K562 (cell line): ENCODE data around the gene NRG3. TPM values are rescaled to one million over a fixed set of nuclear protein-coding genes. Genes with fewer than 3 reads are reported as not detected.

Experiments
- ATAC-seq: fragments of 200-7000 bp; cut with Tn5 transposase; 3 replicates; pipeline ENCODE4 v1.9.1; 2020; ENCODE audit warnings: moderate library complexity
- BruUV-seq: library from RNA; stranded (reverse); fragments of 400-500 nt; replicated peaks from 2 replicates; lab custom pipeline; 2021; lab: Mats Ljungman, UMichigan
- CTCF ChIA-PET: fragments of 300-600 bp; formaldehyde crosslinking; extraction: SDS; loops from one replicate; lab custom pipeline; 2021; ENCODE audit warnings: low intra/inter-chr PET ratio; lab: Yijun Ruan, JAX
- POLR2A ChIA-PET: fragments of 300-600, 350-650 bp; sonication (Branson Sonifier 250); formaldehyde crosslinking; extraction: SDS; loops from one replicate; lab custom pipeline; 2021; ENCODE audit warnings: antibody characterized with exemption, inconsistent platforms; lab: Yijun Ruan, JAX
- DNase-seq, 4 experiments: peaks; one replicate each; pipeline versions ENCODE4 v3.0.0 to v3.0.0-alpha.2; 2011 to 2018; ENCODE audit warnings: low spot score in 3 of 4, mixed read lengths in 3 of 4; ENCODE audit errors: extremely low read depth in 1 of 4
- FAIRE-seq: peaks from 2 replicates; lab custom pipeline; 2011; peaks lifted over from hg19 to GRCh38; lab: Jason Lieb, UNC
- H2AFZ ChIP-seq: 2 replicates; pipeline ENCODE4 v1.6.0; 2011; ENCODE audit warnings: low read depth, low read length, control low read depth, inconsistent platforms
- H3K27ac ChIP-seq: fragments of 200-600 bp; 3 replicates; pipeline ENCODE4 v1.8.0; 2011; ENCODE audit warnings: low read depth, mild to moderate bottlenecking, control low read depth, inconsistent platforms, low read length, moderate library complexity, mixed read lengths; ENCODE audit errors: extremely low read depth
- H3K27me3 ChIP-seq, 2 experiments: fragments of 300-600 bp in 1 of 2; 2 replicates in 1 of 2; 3 replicates in 1 of 2; pipeline versions ENCODE4 v1.6.0 to v1.8.0; 2011; ENCODE audit warnings: inconsistent platforms in 2 of 2, low read length in 2 of 2, mild to moderate bottlenecking in 1 of 2, mixed read lengths in 1 of 2, moderate library complexity in 1 of 2; ENCODE audit not compliant: control insufficient read depth in 2 of 2, insufficient read depth in 2 of 2
- H3K36me3 ChIP-seq: fragments of 300-600 bp; 3 replicates; pipeline ENCODE4 v1.8.0; 2011; ENCODE audit warnings: mild to moderate bottlenecking, low read length, inconsistent platforms; ENCODE audit not compliant: control insufficient read depth, insufficient read depth
- H3K4me1 ChIP-seq, 2 experiments: fragments of 200-600 bp in 1 of 2; replicated peaks in 1 of 2; 2 replicates in 1 of 2; 3 replicates in 1 of 2; pipeline versions ENCODE4 v1.5.1 to v1.8.0; 2011; ENCODE audit warnings: inconsistent platforms in 2 of 2, low read length in 2 of 2, mild to moderate bottlenecking in 1 of 2, mixed read lengths in 1 of 2, moderate library complexity in 1 of 2; ENCODE audit not compliant: control insufficient read depth in 2 of 2, insufficient read depth in 2 of 2
- H3K4me2 ChIP-seq: 2 replicates; pipeline ENCODE4 v1.6.1; 2011; ENCODE audit warnings: low read length, control low read depth, inconsistent platforms, mixed read lengths; ENCODE audit not compliant: insufficient read depth
- H3K4me3 ChIP-seq: fragments of 200-600 bp; sonication (generic), shearing (Covaris generic); 2 replicates; pipeline ENCODE4 v1.5.1; 2016; ENCODE audit warnings: control low read depth, inconsistent platforms
- H3K79me2 ChIP-seq: fragments of 200-600 bp; 3 replicates; pipeline ENCODE4 v1.8.0; 2011; ENCODE audit warnings: low read length, inconsistent platforms; ENCODE audit not compliant: control insufficient read depth, insufficient read depth
- H3K9ac ChIP-seq, 2 experiments: 2 replicates each; pipeline versions ENCODE4 v1.6.0 to v1.6.1; 2011; ENCODE audit warnings: low read depth in 2 of 2, low read length in 2 of 2, control low read depth in 1 of 2, inconsistent platforms in 1 of 2, mild to moderate bottlenecking in 1 of 2, mixed read lengths in 1 of 2; ENCODE audit not compliant: insufficient read depth in 1 of 2
- H3K9me1 ChIP-seq: one replicate; pipeline ENCODE4 v1.6.0; 2011; ENCODE audit warnings: inconsistent platforms, mild to moderate bottlenecking, low read length, moderate library complexity; ENCODE audit not compliant: control insufficient read depth, insufficient read depth
- H3K9me3 ChIP-seq: replicated peaks from 2 replicates; pipeline ENCODE4 v1.5.1; 2011; ENCODE audit warnings: low read depth, low read length, inconsistent platforms; ENCODE audit not compliant: control insufficient read depth, insufficient read depth
- H4K20me1 ChIP-seq: replicated peaks from 2 replicates; pipeline ENCODE4 v1.6.1; 2011; ENCODE audit warnings: low read length, inconsistent platforms, mixed read lengths; ENCODE audit not compliant: control insufficient read depth, insufficient read depth
- ARHGAP35 ChIP-seq: fragments of 450-650 bp; IDR thresholded peaks from 2 replicates; pipeline ENCODE4 v1.6.1; 2018; ENCODE audit not compliant: partially characterized antibody
- BRD9 ChIP-seq: fragments of 450-650 bp; IDR thresholded peaks from 2 replicates; pipeline ENCODE4 v1.6.1; 2018; ENCODE audit warnings: low read depth; ENCODE audit not compliant: partially characterized antibody
- CHCHD3 ChIP-seq: fragments of 250-450 bp; sonication (Bioruptor Pico); IDR thresholded peaks from 2 replicates; pipeline ENCODE4 v2.1.2; 2022; ENCODE audit warnings: mild to moderate bottlenecking
- FOXJ3 ChIP-seq: sonication (generic); formaldehyde crosslinking; IDR thresholded peaks from 2 replicates; pipeline ENCODE4 v1.4.0; 2020; ENCODE audit warnings: mild to moderate bottlenecking, missing genetic modification reagents
- HNRNPK ChIP-seq: fragments of 200-400 bp; formaldehyde crosslinking; IDR thresholded peaks from one replicate; pipeline ENCODE4 v1.6.1; 2018; ENCODE audit warnings: mild to moderate bottlenecking, low read depth, low read length; ENCODE audit not compliant: poor library complexity, severe bottlenecking
- MTA2 ChIP-seq: fragments of 450-650 bp; IDR thresholded peaks from 2 replicates; pipeline ENCODE4 v1.6.1; 2016; ENCODE audit warnings: low read depth
- NFXL1 ChIP-seq: fragments of 450-650 bp; formaldehyde crosslinking; IDR thresholded peaks from 2 replicates; pipeline ENCODE4 v1.4.0; 2021; ENCODE audit warnings: mild to moderate bottlenecking
- RBM17 ChIP-seq: fragments of 200-400 bp; formaldehyde crosslinking; IDR thresholded peaks from 2 replicates; pipeline ENCODE4 v1.6.1; 2017; ENCODE audit warnings: low read depth, mild to moderate bottlenecking, low read length, borderline replicate concordance
- SIRT6 ChIP-seq: IDR thresholded peaks from one replicate; pipeline ENCODE4 v1.6.1; 2012; ENCODE audit warnings: low read depth, mild to moderate bottlenecking, control low read depth, inconsistent platforms, low read length, moderate library complexity
- SMC3 ChIP-seq: conservative IDR thresholded peaks from 2 replicates; pipeline ENCODE4 v1.6.1; 2011; ENCODE audit warnings: low read depth, low read length, improper control_type of control experiment; ENCODE audit not compliant: insufficient read depth
- TOE1 ChIP-seq, 2 experiments: fragments of 450-650 bp in 1 of 2; sonication (generic) in 1 of 2; formaldehyde crosslinking in 1 of 2; IDR thresholded peaks; 2 replicates each; pipeline versions ENCODE4 v1.7.1 to v1.8.0; 2016 to 2022; ENCODE audit warnings: borderline replicate concordance in 2 of 2, mild to moderate bottlenecking in 2 of 2, antibody characterized with exemption in 1 of 2, inconsistent platforms in 1 of 2, low read depth in 1 of 2, missing genetic modification reagents in 1 of 2, moderate library complexity in 1 of 2
- ZBTB8A ChIP-seq: fragments of 450-650 bp; IDR thresholded peaks from 2 replicates; pipeline ENCODE4 v1.6.1; 2018; ENCODE audit warnings: mild to moderate bottlenecking, moderate library complexity; ENCODE audit not compliant: partially characterized antibody
- ZNF124 ChIP-seq: sonication (generic); formaldehyde crosslinking; IDR thresholded peaks from 2 replicates; pipeline ENCODE4 v1.8.1; 2022; ENCODE audit warnings: missing genetic modification reagents
- ZNF274 ChIP-seq: IDR thresholded peaks from 2 replicates; pipeline ENCODE4 v1.6.1; 2011; ENCODE audit warnings: low read depth, mild to moderate bottlenecking, low read length, moderate library complexity, borderline replicate concordance
- WGBS: fragments of 100-300 bp; shearing (Covaris generic); methylation state at CpG from one replicate; pipeline ENCODE4 v1.1.6; 2016; ENCODE audit warnings: low coverage, mixed read lengths; ENCODE audit not compliant: insufficient coverage; ENCODE audit errors: missing lambda C conversion rate; 5-methylcytosine and 5-hydroxymethylcytosine counted together
- in situ Hi-C: fragments of 300-500 bp; cut with MboI; formaldehyde crosslinking; loops from 4 replicates; pipeline ENCODE4 v1.15.0; 2018; ENCODE audit warnings: inconsistent platforms, mixed read lengths
- intact Hi-C: fragments of 100-400 bp; cut with micrococcal nuclease; formaldehyde crosslinking; loops from 2 replicates; pipeline ENCODE4 v1.14.2; 2022
- polyA plus RNA-seq, 8 experiments: library from polyadenylated mRNA; depleted of rRNA in 4 of 8; stranded (reverse) in 5 of 8; unstranded in 3 of 8; fragments of >200 nt; fragmentation: Nextera tagmentation in 2 of 8; fragmentation: Illumina TruSeq in 1 of 8; extraction: Ambion mirVana in 2 of 8; extraction: Trizol in 1 of 8; gene quantifications; 2 replicates each; pipeline versions ENCODE4 v1.2.1 to v1.2.3, GENCODE V29; 2011 to 2014; ENCODE audit warnings: inconsistent platforms in 1 of 8, missing spikeins in 1 of 8
- total RNA-seq, 7 experiments: library from RNA; depleted of rRNA in 6 of 7; stranded (reverse); fragments of >200 nt in 6 of 7; fragmentation: Illumina TruSeq in 2 of 7; extraction: Trizol in 2 of 7; gene quantifications; 2 replicates each; pipeline versions ENCODE4 v1.2.1 to v1.2.3, GENCODE V29; 2011 to 2021; ENCODE audit warnings: low replicate concordance in 1 of 7
- TF ChIP-seq, protein P1 (sequence below): sonication (generic); formaldehyde crosslinking; IDR thresholded peaks from 2 replicates; pipeline ENCODE4 v1.8.0; 2022; ENCODE audit warnings: mild to moderate bottlenecking, missing genetic modification reagents
- TF ChIP-seq, protein P2 (sequence below): sonication (generic); formaldehyde crosslinking; IDR thresholded peaks from 2 replicates; pipeline ENCODE4 v1.8.0; 2022; ENCODE audit warnings: missing genetic modification reagents, mild to moderate bottlenecking, borderline replicate concordance
- TF ChIP-seq, protein P3 (sequence below): fragments of 200-400 bp; formaldehyde crosslinking; IDR thresholded peaks from 2 replicates; pipeline ENCODE4 v1.6.1; 2017; ENCODE audit warnings: mild to moderate bottlenecking, low read depth, low read length, moderate library complexity

The NRG3 gene
- total and polyA plus RNA-seq, 9 of the 15 experiments (the other 6 are each of a cell fraction or from before 2014, with no cell fraction given): not detected

DNA sequence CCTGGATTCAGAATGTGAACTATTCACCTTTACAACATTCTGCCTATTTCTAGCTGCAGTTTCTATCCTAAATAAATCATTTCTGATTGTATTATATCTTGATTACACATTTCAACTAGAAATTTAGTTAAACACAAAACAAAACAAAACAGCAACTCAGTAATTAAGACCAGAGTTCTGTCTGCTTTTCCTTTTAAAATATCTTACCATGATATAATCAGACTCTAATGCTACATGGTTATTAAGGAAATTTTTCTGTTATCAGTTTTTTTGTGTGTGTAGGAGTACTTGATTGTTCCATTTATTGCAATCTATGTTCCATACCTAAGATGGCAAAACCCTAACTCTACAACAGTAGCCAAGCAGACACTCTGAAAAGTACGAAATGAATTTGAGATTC, 663.3 kb downstream of the NRG3 start:
- Histone ChIP-seq H3K79me2 (no peaks in the 10 kb centered on the region), H3K4me3 (no peak overlapping the region), H4K20me1 (no peaks in the 10 kb centered on the region), H2AFZ (no peak overlapping the region), H3K9me3 (no peaks in the 10 kb centered on the region), H3K4me1 (no peaks in the 10 kb centered on the region), H3K27ac (no peak overlapping the region), H3K9me1 (no peaks in the 10 kb centered on the region), H3K4me2 (no peak overlapping the region), H3K9ac (no peak overlapping the region), H3K36me3 (no peaks in the 10 kb centered on the region), H3K27me3 (no peaks in the 10 kb centered on the region)
- ChIA-PET POLR2A (no interaction called here), CTCF (no interaction called here)
- intact Hi-C loops (no loop called here), in situ Hi-C loops (no loop called here)
- ATAC-seq (no peak), FAIRE-seq (no peak), DNase-seq (no peak)
- no peak for TF ChIP-seq SMC3
- TF ChIP-seq TOE1 (IDR thresholded peaks at IDR 0.05; ENCODE audit: borderline replicate concordance): no peak
- no peak for TF ChIP-seq TOE1 (CRISPR knock-in tag; IDR thresholded peaks at IDR 0.05; ENCODE audit: borderline replicate concordance, low read depth)
- no peak for TF ChIP-seq RBM17
- TF ChIP-seq, protein P1, sequence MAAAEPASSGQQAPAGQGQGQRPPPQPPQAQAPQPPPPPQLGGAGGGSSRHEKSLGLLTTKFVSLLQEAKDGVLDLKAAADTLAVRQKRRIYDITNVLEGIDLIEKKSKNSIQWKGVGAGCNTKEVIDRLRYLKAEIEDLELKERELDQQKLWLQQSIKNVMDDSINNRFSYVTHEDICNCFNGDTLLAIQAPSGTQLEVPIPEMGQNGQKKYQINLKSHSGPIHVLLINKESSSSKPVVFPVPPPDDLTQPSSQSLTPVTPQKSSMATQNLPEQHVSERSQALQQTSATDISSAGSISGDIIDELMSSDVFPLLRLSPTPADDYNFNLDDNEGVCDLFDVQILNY (CRISPR knock-in tag): no peak
- TF ChIP-seq ZNF124 (CRISPR knock-in tag): no peak
- no peak for TF ChIP-seq ZNF274
- TF ChIP-seq BRD9: no peak
- TF ChIP-seq SIRT6: no peak
- no peak for TF ChIP-seq ARHGAP35
- TF ChIP-seq MTA2: no peak
- no peak for TF ChIP-seq NFXL1
- TF ChIP-seq, protein P2, sequence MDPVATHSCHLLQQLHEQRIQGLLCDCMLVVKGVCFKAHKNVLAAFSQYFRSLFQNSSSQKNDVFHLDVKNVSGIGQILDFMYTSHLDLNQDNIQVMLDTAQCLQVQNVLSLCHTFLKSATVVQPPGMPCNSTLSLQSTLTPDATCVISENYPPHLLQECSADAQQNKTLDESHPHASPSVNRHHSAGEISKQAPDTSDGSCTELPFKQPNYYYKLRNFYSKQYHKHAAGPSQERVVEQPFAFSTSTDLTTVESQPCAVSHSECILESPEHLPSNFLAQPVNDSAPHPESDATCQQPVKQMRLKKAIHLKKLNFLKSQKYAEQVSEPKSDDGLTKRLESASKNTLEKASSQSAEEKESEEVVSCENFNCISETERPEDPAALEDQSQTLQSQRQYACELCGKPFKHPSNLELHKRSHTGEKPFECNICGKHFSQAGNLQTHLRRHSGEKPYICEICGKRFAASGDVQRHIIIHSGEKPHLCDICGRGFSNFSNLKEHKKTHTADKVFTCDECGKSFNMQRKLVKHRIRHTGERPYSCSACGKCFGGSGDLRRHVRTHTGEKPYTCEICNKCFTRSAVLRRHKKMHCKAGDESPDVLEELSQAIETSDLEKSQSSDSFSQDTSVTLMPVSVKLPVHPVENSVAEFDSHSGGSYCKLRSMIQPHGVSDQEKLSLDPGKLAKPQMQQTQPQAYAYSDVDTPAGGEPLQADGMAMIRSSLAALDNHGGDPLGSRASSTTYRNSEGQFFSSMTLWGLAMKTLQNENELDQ: no peak
- TF ChIP-seq, protein P3, sequence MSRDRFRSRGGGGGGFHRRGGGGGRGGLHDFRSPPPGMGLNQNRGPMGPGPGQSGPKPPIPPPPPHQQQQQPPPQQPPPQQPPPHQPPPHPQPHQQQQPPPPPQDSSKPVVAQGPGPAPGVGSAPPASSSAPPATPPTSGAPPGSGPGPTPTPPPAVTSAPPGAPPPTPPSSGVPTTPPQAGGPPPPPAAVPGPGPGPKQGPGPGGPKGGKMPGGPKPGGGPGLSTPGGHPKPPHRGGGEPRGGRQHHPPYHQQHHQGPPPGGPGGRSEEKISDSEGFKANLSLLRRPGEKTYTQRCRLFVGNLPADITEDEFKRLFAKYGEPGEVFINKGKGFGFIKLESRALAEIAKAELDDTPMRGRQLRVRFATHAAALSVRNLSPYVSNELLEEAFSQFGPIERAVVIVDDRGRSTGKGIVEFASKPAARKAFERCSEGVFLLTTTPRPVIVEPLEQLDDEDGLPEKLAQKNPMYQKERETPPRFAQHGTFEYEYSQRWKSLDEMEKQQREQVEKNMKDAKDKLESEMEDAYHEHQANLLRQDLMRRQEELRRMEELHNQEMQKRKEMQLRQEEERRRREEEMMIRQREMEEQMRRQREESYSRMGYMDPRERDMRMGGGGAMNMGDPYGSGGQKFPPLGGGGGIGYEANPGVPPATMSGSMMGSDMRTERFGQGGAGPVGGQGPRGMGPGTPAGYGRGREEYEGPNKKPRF: no peak
- TF ChIP-seq CHCHD3 (CRISPR knock-in tag): no peak
- TF ChIP-seq HNRNPK: no peak
- no peak for TF ChIP-seq ZBTB8A
- no peak for TF ChIP-seq FOXJ3 (CRISPR knock-in tag)
- no TSS peak for BruUV-seq
- 6% methylated on average over 1 of the region's 1 CpG for WGBS
